Measurements from ENCODE around the gene PKP1.

DNA sequence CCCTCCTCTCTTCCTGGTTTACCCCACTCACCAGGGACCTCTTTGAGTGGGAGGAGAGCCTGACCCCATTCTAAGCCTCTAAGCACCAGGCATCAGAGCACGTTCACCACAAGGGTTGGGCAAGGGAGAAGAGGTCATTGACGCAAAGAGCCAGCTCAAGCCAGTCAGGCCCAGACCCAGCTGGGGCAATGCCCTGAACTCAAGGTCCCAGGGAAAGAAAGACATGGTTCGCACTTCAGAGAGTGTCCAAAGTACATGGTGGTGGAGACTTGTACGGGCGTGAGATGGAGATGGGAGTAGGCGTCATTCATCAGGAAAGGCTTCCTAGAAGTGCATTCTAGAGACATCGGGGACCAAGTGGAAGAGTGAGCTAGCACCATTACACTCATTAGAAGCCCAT, 7.2 kb downstream of the PKP1 start:
- no peak for TF ChIP-seq POLR2A (IDR thresholded peaks at IDR 0.05)
- TF ChIP-seq, protein P1, sequence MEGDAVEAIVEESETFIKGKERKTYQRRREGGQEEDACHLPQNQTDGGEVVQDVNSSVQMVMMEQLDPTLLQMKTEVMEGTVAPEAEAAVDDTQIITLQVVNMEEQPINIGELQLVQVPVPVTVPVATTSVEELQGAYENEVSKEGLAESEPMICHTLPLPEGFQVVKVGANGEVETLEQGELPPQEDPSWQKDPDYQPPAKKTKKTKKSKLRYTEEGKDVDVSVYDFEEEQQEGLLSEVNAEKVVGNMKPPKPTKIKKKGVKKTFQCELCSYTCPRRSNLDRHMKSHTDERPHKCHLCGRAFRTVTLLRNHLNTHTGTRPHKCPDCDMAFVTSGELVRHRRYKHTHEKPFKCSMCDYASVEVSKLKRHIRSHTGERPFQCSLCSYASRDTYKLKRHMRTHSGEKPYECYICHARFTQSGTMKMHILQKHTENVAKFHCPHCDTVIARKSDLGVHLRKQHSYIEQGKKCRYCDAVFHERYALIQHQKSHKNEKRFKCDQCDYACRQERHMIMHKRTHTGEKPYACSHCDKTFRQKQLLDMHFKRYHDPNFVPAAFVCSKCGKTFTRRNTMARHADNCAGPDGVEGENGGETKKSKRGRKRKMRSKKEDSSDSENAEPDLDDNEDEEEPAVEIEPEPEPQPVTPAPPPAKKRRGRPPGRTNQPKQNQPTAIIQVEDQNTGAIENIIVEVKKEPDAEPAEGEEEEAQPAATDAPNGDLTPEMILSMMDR (IDR thresholded peaks at IDR 0.05): no peak
